DMS153 (cell line): ENCODE data around the gene ARVCF.
A peak's percentile ranks its signal among the peaks of the same experiment; 100 is the strongest.

Experiments
- DNase-seq: peaks from one replicate; lab custom pipeline; 2025; lab: John Stamatoyannopoulos, UW

The ARVCF gene

DNA sequence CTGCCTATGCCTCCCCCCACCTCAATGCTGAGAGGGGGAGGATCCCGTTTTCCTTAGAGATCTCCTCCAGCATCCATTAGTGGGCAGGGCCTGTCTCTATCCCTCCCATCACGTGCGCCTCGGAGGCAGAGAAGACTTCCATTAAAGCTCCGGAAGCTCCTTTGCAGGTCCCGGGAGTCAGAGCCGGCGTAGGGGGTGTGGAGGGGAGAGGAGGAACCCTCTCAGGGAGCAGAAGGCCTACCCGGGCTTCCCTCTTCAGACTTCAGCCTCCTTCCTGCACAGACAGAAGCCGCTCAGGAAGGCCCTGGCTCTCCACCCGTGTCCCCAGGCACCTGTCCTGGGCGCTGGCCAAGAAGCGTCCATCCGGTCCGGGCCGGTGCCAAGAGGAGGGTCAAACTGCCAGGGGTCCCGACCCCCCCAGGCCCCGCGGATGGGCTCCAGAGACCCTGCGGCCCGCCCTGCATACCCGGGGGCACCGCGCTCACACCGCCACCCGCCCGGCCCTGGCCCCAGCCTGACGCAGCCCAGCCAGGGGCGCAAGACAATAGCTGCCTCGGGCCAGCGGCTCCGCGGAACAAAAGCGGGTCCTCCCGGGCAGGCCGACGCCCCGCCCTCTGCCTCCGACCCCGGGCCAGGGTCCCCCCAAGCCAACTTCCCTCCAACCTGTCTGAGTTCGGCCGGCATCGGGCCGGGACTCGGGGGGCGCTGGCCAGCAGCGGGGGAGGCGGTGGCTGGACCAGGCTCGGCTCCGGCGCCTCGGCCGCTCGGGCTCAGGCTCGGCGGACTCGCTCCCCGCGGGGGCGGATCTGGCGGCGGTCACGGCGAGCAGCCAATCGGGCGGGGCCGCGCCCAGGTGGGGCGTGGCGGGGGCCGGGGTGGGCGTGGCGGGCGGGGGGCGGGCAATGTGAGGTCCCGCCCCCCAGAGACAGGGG, 29.9 kb downstream of the ARVCF start:
- peak; percentile 53 for DNase-seq

DNA sequence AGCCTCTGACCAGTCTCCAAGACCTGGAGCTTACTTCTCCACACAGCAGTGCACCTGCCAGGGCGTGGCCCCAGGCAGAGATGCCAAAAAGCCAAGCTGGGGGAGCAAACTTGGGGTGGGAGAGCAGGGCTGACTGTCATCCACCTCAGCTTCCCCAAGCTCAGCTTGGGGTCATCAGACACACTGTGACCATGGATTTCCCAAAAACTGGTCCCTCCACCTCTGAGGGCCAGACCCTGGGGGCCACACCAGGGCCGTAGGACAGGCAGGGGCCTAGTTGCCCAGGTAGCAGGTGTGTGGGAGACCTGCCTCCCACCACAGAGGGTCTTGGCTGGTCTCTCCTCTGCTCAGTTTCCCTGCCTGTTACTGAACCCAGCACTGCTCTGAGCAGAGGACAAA, 30.6 kb downstream of the ARVCF start:
- DNase-seq = no peak

DNA sequence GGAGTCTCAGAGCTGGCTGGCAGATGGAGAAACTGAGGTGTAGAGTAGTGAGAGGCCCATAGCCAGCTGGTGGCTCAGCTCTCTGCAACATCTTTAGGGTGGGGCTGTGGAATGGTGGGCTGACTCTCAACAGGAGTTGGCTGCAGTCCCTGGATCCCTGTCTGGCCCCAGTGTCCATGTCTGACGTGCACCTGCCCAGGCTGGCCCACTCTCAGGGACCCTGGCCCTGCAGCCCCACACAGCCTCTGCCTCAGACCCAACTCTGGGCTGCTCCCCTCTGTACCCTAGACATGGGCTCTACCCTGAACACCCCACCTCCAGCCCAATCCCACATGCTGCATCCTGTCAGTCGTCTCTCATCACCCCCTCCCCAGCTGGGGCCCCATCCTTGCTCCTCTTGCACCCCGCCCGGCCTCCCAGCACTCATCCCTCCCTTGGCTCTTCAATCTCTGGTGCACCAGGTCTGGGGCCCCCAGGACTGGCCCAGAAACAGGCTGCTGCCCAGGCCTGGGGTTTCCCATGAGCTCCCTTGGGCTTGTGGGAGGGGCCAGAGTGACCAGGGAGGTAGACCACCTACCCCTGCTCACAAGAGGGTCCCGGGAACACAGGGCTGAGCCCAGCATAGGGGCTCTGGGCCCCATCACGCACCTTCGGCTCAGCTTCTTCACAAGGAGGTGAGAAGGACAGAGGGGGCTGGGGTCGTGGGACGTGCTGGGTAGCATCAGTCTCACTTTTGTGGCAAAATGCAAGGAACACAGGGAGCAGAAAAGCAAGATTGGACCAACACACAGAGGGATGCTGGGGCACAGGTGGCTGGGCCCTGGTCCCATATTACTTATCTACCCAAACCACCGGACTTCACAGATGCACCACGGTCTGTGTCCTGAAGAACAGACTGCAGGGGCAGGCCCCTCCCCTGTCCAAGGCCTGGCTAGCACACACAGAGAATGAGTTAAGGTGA, 31.5 kb downstream of the ARVCF start:
- DNase-seq = no peak

DNA sequence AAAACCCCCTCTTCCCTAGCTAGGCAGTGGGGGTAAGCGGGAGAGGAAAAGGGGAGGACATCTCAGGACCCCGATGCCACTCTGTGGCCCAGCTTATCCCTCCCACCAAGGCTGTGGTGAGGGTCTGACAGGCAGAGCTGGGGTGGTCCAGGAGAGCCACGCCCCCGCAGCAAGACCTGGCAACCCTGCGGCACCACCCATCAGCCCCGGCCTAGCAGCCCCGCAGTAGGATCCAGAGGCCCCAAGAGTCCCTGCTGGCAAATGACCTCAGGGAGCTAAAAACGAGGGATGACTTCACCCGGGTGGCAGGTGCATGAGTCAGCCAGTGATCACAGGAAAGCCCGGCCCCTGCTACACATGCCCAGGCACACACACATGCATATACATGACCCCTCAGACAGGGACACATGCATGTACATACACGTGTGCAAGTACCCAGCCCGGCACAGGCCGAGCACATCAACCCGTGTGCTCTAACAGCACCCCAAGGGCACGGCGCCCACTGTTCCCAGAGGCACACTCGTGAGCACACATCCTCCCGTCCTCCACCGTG, 32.3 kb downstream of the ARVCF start:
- no peak for DNase-seq

DNA sequence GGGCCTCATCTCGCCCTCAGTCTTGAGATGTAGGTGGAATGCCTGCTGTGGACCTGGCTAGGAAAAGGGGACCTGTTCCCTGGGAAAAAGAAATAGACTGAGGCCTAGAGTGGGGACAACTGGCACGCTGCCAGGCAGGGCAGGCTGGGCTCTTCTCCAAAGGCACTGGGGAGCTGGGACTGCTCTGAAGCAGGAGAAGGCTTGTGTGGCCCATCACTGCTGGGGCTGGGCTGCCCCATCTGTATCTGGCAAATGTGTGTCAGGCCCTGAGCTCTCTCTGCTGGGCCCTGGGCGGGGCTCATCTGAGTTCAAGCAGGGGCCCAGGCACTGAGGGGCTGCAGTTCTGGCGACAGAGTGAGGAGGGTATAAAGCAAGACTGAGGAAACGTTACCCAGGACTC, 32.9 kb downstream of the ARVCF start:
- DNase-seq = no peak

DNA sequence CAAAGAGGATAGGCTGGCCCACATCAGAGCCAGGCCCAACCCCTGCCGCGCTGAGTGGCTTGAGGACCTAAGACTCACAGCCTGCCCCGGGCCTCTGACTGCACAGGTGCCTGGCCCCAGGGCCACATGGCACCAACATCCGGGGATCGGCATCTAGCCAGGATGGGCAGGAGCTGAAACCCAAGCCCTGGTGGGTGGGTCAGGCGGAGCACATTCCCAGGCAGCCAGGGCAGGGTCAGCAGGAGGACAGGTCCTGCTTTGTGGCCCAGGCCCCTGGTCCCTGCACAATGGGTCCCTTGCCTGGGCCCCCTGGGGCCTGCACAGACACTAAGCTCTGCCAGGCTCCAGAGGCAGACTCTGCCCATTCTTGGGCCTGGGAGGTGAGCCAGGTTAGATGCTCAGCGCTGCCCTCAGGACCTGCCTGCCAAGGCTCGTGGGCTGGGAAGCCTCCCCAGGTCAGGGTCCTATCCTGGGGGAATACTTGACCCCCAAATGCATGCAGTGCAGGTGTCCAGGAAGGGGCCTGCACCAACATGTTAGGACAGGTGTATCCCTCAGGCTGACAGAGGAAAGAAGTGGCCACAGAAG, 33.5 kb downstream of the ARVCF start:
- DNase-seq = no peak

DNA sequence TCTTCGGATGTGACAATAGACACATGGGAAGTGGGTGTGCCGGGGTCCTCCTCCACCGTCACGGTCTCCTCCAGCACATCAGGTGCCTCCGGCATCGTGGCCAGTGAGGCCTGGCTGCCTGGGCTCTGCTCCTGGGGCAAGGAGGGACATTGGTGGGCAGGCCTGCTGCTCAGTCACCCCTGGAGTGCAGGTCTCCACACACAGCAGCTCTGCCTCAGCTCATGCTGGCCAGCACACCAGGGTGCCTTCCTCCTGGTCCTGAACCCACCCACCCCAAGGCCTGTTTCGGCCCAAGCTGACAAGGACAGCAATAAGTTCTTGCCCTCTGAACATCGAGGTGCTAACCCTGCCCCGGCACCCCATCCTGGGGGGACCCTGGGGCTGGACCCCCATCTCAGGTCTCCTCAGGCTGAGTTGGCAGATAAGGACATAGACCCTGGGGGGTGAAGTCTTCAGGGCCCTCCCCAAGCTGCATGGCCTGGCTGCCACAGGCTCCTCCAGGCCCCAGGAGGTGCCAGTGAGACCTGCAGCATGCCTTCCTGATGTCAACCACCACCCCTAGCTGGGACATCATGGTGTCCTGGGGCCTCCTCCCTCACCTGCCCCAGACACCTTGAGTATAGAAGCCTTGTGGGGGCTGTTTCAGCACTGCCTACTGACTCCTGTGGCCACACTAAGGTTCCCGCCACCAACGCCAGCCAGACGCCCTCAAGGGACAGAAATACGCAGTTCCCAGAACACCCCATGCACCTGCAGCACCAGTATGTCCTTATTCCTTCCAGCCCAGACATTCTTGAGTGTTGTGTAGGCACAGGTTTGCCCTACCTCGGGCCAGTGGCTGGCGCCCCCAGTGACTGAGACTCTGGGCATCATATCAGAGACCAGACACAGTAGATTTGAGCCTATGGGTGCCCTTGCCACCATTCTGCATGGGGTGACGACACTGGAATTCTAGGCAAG, 34.4 kb downstream of the ARVCF start:
- no peak for DNase-seq

DNA sequence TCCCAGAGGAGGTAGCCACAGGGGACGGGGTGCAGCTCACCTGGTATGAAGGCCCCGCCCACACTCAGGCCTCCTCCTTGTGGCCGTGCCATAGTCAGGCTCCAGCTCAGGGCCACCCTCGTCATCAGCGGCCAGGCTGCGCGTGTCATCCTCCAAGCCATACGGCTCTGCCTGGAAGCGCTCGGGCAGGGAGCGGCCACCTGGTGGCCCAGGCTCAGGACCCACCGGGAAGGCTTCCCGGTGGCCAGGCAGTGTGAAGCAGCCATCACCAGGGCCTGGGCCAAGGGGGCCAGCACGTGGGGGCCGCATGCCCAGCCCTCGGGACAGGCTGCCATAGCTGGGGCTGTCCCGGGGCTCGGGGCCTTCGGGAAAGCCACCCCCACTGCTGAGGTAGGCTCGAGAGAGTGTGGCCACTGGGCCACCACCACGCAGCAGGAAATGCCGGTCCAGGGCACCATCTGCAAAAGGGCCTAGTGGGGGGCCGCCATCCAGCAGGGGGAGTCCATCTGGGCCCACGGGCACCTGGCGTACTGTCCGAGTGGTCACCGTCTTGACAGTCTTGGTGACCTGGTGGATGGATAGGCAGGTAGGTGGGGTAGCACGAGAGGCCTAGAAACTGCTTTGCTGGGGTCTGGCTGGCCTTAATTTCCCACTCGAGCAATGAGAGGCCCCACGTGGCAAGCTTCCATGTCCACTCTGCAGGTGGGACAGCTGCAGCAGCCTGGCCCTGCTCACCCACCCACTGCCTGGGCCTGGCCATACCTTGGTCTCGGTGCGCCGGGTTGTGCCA, 35.3 kb downstream of the ARVCF start:
- no peak for DNase-seq

DNA sequence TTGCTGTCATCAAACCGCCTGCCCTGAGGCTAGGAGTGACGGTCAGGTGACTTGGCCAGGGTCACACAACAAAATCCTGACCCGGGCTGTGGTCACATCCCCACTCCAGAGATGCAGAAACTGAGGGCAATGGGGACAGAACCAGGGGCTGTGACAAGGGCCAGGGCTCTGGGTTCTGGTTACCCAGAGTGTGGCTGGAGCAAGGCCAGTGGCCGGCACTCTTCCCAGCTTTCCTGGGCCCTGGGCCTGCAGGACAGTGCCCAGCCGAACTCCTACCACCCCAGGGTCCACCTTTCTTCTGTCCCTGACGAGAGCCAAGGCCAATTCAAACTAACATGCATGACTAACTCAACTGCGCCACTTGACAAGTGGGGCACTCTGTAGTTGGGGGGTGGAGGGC, 35.9 kb downstream of the ARVCF start:
- DNase-seq = no peak

DNA sequence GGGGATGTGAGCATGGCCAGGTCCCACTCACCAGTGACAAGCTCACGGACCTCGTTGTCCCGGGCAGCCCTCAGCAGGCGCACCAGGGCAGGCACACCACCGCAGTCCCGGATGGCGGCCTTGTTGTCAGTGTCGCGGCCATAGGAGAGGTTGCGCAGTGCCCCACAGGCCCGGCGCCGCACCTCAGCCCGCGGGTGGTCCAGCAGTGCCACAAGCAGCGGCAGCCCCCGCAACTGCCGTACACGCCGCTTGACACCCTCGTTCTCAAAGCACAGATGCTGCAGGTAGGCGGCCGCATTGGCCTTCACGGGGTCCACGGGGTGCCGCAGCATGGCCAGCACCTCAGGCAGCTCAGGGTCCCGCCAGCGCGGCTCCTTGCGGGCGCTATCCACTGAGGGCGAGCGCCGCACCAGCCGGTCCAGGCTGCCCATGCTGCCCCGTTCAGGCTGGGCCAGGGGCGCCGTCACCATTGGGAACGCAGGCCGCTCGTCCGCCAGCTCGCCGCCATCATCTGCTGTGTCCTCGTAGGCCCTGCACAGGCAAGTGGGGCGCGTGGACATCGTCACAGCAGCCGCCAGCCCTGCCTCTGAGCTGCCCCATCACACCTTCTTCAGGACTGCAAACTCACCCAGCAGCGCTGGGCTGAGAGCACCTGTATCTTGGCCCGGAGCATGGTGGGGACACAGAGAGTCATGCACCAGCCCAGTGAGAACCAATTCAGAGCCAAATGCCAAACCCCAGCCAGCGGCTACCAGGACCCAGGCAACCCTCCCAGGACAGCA, 36.7 kb downstream of the ARVCF start:
- no peak for DNase-seq

DNA sequence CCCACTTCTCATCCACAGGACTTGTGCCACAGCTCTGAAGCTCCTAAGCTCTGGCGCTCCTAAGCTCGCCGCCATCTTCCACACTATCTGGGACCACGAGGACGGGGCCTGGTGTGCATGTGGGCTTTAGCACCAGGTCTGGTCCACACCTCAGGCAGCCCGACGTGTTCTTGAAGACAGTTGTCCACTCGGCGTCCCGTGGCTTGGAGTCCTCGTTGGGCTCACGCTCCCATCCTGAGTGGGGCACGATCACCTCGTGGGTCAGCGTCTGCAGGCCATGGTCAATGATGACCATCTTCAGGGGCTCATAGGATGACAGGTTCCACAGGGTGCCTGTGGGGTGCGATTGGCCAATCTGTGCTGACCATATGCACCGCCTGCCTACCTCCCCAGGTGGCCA, 37.9 kb downstream of the ARVCF start:
- DNase-seq = no peak

DNA sequence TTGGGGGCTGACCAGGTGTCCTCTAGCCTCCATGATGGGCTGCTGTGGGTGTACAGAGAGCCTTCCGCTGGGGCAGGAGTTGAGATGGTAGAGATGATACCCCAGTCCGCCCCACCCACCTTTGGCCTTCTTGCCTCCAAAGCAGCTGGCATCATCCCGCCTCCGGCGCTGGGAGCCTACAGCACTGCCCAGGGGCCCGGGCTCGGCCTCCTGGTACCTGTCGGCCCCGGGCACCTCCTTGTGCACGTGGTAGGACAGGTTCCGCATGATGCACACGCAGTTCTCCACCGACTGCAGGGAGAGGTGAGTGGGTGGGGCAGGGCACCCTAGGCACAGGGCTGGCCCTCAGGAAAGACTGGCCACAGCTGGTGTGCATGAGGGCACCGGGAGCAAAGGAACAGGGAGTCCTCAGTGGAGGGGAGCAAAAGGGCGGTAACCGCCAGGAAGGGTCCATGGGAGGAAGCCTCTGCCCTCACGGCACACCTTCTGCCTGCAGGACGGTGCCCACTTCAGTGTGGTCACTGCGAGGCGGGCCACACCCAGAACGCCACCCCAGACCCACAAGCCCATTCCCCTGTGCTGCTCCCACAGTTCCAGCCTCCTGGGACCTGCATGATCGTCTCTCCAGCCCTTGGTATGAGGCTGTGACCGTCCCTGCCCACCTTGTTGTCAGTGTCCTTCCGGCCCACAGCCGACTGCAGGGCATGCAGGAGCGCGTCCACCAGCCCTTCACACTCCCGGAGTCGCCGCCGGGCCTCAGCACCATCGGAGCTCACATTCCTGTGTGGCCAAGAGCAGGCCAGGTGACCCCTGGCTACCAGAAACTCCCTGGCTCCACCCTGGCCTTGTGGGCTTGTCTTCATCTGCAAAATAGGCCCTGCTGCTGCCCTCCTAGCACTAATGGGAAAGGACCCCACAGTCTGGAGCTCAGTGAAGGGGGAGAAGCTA, 39.1 kb downstream of the ARVCF start:
- DNase-seq = no peak

DNA sequence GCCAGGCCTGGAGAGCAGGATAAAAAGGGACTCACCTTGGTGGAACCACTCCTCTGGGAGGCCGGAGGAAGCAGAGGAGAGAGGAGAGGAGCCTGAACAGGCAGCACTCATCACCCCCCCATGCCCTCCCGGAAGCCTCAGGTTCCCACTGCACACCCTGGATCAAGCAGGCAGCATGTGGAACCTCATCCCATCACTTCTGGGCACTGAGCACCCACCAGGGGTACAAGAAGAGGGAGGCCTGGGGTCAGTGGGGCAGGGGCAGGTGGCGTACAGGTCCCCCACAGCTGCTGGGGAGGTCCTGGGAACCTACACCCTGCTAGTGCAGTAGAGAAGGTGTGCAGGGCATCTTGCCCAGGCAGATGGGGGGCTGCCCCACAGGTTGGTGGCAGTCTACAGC, 40.0 kb downstream of the ARVCF start:
- no peak for DNase-seq

DNA sequence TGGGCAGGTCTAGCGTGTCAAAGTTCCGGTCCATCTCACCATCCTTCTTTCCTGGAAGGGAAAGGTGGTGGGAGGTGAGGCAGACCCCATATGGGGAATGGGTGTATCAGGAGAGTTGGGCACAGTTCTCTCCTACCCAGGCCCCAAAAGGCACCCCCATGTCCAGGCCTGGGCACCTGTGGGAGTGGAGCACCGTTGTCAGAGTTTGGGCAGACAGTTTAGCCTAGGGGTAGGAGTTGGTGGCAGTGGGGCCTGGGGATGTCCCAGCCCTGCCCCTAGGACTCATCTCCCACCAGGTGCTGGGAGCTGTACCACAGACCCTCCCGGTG, 41.0 kb downstream of the ARVCF start:
- no peak for DNase-seq

DNA sequence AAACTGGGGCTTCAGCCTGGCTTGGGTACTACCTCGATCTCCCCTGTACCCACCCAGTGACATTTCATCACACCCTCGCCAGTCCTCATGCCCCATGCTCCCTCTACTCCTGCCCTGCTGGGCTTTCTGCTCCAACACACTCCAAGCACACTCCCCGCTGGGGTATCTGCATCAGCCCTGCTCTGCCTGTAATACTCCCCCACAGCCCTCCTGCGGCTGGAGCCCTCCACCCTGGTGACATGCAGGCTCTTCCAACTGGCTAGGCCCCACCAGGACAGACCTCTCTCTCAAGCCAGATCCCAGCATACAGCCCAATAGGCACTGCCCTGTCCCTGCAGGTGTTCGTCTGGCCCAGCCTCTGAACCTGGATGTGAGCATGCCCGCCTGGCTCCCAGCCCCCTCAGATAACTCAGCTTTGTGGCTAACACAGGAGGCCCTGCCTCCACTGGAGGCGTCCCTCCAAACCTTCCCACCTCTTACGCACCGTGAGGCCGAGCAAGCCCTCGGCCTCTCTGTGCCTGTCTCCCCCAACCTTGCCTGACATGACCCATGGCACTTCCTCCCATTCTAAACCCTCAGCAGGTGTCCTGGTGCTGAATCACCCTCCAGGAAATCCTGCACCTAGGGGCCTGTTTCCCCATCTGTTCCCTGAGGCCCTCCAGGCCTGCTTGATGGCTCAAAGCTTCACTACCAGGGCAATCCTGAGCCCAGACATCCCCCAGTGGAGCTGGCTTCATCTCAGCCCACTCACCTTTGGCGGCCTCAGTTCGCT, 41.5 kb downstream of the ARVCF start:
- peak; percentile 56 for DNase-seq

DNA sequence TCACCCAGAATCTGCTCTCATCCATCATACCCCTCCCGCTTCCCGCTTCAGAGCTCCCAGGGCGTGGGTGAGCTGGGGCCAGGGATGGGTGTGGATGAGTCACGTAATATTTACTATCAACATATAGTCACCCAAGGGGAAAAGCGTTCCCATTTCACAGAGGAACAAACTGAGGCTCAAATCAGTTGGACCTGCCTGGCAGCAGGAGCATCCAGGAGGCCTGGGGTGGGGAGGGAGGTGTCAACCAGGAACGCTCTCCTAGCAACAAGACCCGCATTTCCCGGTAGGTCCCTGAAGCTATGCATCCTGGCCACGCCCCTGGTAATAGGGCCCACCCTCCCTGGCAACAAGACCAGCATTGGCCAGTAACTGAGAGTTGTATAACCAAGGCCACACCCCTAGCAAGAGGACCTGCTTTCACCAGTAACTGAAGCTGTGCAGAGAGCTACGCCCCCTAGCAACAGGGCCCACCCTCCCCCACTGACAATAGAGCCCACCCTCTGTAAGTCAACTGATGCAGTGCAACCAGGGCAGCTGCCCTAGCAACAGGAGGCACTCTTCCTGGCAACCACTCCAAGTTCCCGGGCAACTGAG, 42.3 kb downstream of the ARVCF start:
- peak; percentile 91 for DNase-seq
